ENCODE results near the gene MARK2. TPM values are rescaled to one million over a fixed set of nuclear protein-coding genes. Genes with fewer than 3 reads are reported as not detected.

MARK2 gene
- total RNA-seq, 1 donor from 2014 or later, result 31.8 TPM

GRCh38 chr11:63883791-63884190 is 44.9 kb downstream of the MARK2 start:
- TF ChIP-seq, protein P1, sequence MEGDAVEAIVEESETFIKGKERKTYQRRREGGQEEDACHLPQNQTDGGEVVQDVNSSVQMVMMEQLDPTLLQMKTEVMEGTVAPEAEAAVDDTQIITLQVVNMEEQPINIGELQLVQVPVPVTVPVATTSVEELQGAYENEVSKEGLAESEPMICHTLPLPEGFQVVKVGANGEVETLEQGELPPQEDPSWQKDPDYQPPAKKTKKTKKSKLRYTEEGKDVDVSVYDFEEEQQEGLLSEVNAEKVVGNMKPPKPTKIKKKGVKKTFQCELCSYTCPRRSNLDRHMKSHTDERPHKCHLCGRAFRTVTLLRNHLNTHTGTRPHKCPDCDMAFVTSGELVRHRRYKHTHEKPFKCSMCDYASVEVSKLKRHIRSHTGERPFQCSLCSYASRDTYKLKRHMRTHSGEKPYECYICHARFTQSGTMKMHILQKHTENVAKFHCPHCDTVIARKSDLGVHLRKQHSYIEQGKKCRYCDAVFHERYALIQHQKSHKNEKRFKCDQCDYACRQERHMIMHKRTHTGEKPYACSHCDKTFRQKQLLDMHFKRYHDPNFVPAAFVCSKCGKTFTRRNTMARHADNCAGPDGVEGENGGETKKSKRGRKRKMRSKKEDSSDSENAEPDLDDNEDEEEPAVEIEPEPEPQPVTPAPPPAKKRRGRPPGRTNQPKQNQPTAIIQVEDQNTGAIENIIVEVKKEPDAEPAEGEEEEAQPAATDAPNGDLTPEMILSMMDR (IDR thresholded peaks at IDR 0.05), result no peak
- Mint-ChIP-seq H3K36me3 (ENCODE audit: unreplicated experiment) (peaks cover 3% of the 10 kb centered on the region), H3K4me1 (ENCODE audit: unreplicated experiment) (peaks cover 38% of the 10 kb centered on the region), H3K27ac (ENCODE audit: unreplicated experiment) (no peak overlapping the region), H3K27me3 (ENCODE audit: unreplicated experiment) (no peaks in the 10 kb centered on the region), H3K9me3 (ENCODE audit: unreplicated experiment) (no peaks in the 10 kb centered on the region), H3K4me3 (ENCODE audit: unreplicated experiment) (no peak overlapping the region)
- DNase-seq (ENCODE audit: extremely low spot score, unreplicated experiment), result no peak

GRCh38 chr11:63884196-63884932 is 45.5 kb downstream of the MARK2 start:
- TF ChIP-seq, protein P1 (IDR thresholded peaks at IDR 0.05), result no peak
- peaks cover 3% of the 10 kb centered on the region for H3K36me3 Mint-ChIP-seq (ENCODE audit: unreplicated experiment)
- H3K4me3 Mint-ChIP-seq (ENCODE audit: unreplicated experiment), result no peak overlapping the region
- H3K4me1 Mint-ChIP-seq (ENCODE audit: unreplicated experiment), result peaks cover 35% of the 10 kb centered on the region
- no peaks in the 10 kb centered on the region for H3K27me3 Mint-ChIP-seq (ENCODE audit: unreplicated experiment)
- no peak overlapping the region for H3K27ac Mint-ChIP-seq (ENCODE audit: unreplicated experiment)
- DNase-seq (ENCODE audit: extremely low spot score, unreplicated experiment), result no peak
- H3K9me3 Mint-ChIP-seq (ENCODE audit: unreplicated experiment), result no peaks in the 10 kb centered on the region

- no peaks in the 10 kb centered on the region for H3K9me3 Mint-ChIP-seq (ENCODE audit: unreplicated experiment)
- H3K27ac Mint-ChIP-seq (ENCODE audit: unreplicated experiment), result no peak overlapping the region
- no peak for DNase-seq (ENCODE audit: extremely low spot score, unreplicated experiment)
- no peak overlapping the region for H3K4me3 Mint-ChIP-seq (ENCODE audit: unreplicated experiment)
- peaks cover 21% of the 10 kb centered on the region for H3K4me1 Mint-ChIP-seq (ENCODE audit: unreplicated experiment)
- no peaks in the 10 kb centered on the region for H3K27me3 Mint-ChIP-seq (ENCODE audit: unreplicated experiment)
- TF ChIP-seq, protein P1 (IDR thresholded peaks at IDR 0.05), result no peak
- H3K36me3 Mint-ChIP-seq (ENCODE audit: unreplicated experiment), result peaks cover 5% of the 10 kb centered on the region
Measured at GRCh38 chr11:63887386-63887999, 48.6 kb downstream of the MARK2 start.

- Mint-ChIP-seq H3K4me1 (ENCODE audit: unreplicated experiment) (peaks cover 19% of the 10 kb centered on the region), H3K36me3 (ENCODE audit: unreplicated experiment) (peaks cover 7% of the 10 kb centered on the region), H3K27ac (ENCODE audit: unreplicated experiment) (peak overlapping the region; percentile 59), H3K4me3 (ENCODE audit: unreplicated experiment) (no peak overlapping the region), H3K27me3 (ENCODE audit: unreplicated experiment) (no peaks in the 10 kb centered on the region), H3K9me3 (ENCODE audit: unreplicated experiment) (peaks cover 2% of the 10 kb centered on the region)
- TF ChIP-seq, protein P1 (IDR thresholded peaks at IDR 0.05), result no peak
- DNase-seq (ENCODE audit: extremely low spot score, unreplicated experiment), result no peak
Measured at GRCh38 chr11:63888170-63889086, 49.5 kb downstream of the MARK2 start.

Data from osteocyte (in vitro differentiated cells).